Epithelial cell of esophagus (primary cell): ENCODE data around the gene CTH.
"Not testable (repeated sequence)": the region's sequence is repeated elsewhere in the genome, so short reads cannot be mapped to it uniquely, and the experiment has no call there.

Source experiments
- DNase-seq: peaks from one replicate; pipeline ENCODE4 v3.0.0; 2010; ENCODE audit warnings: low read depth
- H3K4me3 ChIP-seq: 2 replicates; pipeline ENCODE4 v1.5.1; 2011; ENCODE audit warnings: mild to moderate bottlenecking, low read length, control low read depth
- CTCF ChIP-seq: IDR thresholded peaks from 2 replicates; pipeline ENCODE4 v1.5.1; 2011; ENCODE audit warnings: low read depth, mild to moderate bottlenecking, low read length, control low read depth, inconsistent platforms; ENCODE audit not compliant: insufficient read depth; ENCODE audit errors: missing control alignments

Gene CTH

GRCh38 chr1:70475023-70475422 lies 64.0 kb downstream of the CTH start:
- no peak overlapping the region for H3K4me3 ChIP-seq
- TF ChIP-seq CTCF = no peak
- DNase-seq = no peak

GRCh38 chr1:70477090-70477489 lies 66.0 kb downstream of the CTH start:
- DNase-seq = no peak
- no peak overlapping the region for H3K4me3 ChIP-seq
- no peak for TF ChIP-seq CTCF

- not testable (repeated sequence) for H3K4me3 ChIP-seq, DNase-seq
Observed at GRCh38 chr1:70477905-70478304, 66.8 kb downstream of the CTH start.

- no peak for TF ChIP-seq CTCF
- no peak for DNase-seq
- no peak overlapping the region for H3K4me3 ChIP-seq
Observed at GRCh38 chr1:70483342-70483741, 72.3 kb downstream of the CTH start.

- no peak for DNase-seq
- no peak for TF ChIP-seq CTCF
Observed at GRCh38 chr1:70485624-70486023, 74.6 kb downstream of the CTH start.

GRCh38 chr1:70486676-70487458 lies 75.8 kb downstream of the CTH start:
- TF ChIP-seq CTCF = no peak
- peak; percentile 77 for DNase-seq
- no peak overlapping the region for H3K4me3 ChIP-seq

More at GRCh38 chr1:70485624-70486023, 74.6 kb downstream of the CTH start:
- no peak overlapping the region for H3K4me3 ChIP-seq

GRCh38 chr1:70487459-70487815 lies 76.4 kb downstream of the CTH start:
- H3K4me3 ChIP-seq = no peak overlapping the region
- peak; percentile 68 for DNase-seq
- TF ChIP-seq CTCF = no peak
